ENCODE results near the gene RTN4R. TPM values are rescaled to one million over a fixed set of nuclear protein-coding genes. Genes with fewer than 3 reads are reported as not detected.

RTN4R gene
- total and polyA plus RNA-seq, 2 of the 8 experiments (the other 6 are each of a cell fraction or from before 2014, with no cell fraction given) = 21.8 to 41.3 TPM

DNA sequence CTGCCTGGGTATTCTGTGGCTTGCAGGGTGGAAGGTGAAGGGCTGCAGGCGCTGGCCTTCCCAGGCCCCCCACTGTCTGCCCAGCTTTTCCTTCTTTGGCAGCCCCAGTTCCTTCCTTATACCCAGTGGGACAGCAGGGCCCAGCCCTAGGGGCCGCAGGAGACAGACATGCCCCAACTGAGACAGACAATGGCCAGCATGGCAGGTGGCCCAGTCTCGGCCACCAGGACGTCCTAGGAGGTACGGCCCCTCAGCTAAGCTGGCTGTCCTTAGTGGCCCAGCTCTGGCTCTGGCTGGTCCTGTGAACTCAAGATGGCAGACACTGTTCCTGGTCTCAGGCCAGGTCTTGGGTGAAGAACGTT lies 35.9 kb downstream of the RTN4R start (continued):
- TF ChIP-seq CHD7 (IDR thresholded peaks at IDR 0.05; ENCODE audit: insufficient replicate concordance, low read length) (no peak), CHD1 (IDR thresholded peaks at IDR 0.05; ENCODE audit: low read depth, low read length) (no peak)

All from H1 (cell line).